MM.1S (cell line): ENCODE measurements around the gene NDST1.

Source experiments
- DNase-seq: peaks from one replicate; pipeline ENCODE4 v3.0.0-alpha.2; 2015
- H2AFZ ChIP-seq: fragments of 300-600 bp; sonication (generic); 2 replicates; pipeline ENCODE4 v1.6.0; 2016; ENCODE audit warnings: antibody characterized with exemption, low read length
- H3F3A ChIP-seq: fragments of 300-600 bp; sonication (generic); 2 replicates; pipeline ENCODE4 v1.6.1; 2016; ENCODE audit warnings: mild to moderate bottlenecking, antibody characterized with exemption, low read length, moderate library complexity, mixed read lengths; ENCODE audit not compliant: insufficient read depth
- H3K27ac ChIP-seq: fragments of 300-600 bp; sonication (generic); 2 replicates; pipeline ENCODE4 v1.5.1; 2016; ENCODE audit warnings: mild to moderate bottlenecking, low read length
- H3K27me3 ChIP-seq: fragments of 300-600 bp; sonication (generic); replicated peaks from 2 replicates; pipeline ENCODE4 v1.6.0; 2016; ENCODE audit warnings: low read length; ENCODE audit not compliant: insufficient read depth
- H3K36me3 ChIP-seq: fragments of 300-600 bp; sonication (generic); replicated peaks from 2 replicates; pipeline ENCODE4 v1.6.1; 2016; ENCODE audit warnings: mild to moderate bottlenecking, low read length, mixed read lengths; ENCODE audit not compliant: insufficient read depth
- H3K4me1 ChIP-seq: fragments of 300-600 bp; sonication (generic); 2 replicates; pipeline ENCODE4 v1.6.1; 2016; ENCODE audit warnings: low read length, mixed read lengths
- H3K4me2 ChIP-seq: fragments of 300-600 bp; sonication (generic); 2 replicates; pipeline ENCODE4 v1.6.0; 2016; ENCODE audit warnings: low read depth, low read length
- H3K4me3 ChIP-seq: fragments of 300-600 bp; sonication (generic); 2 replicates; pipeline ENCODE4 v1.5.1; 2016; ENCODE audit warnings: low read length, mixed read lengths
- H3K79me2 ChIP-seq: fragments of 300-600 bp; sonication (generic); 2 replicates; pipeline ENCODE4 v1.6.1; 2016; ENCODE audit warnings: mixed run types, low read length, mixed read lengths
- H3K9ac ChIP-seq: fragments of 300-600 bp; sonication (generic); 2 replicates; pipeline ENCODE4 v1.6.1; 2016; ENCODE audit warnings: low read length, mixed read lengths
- H3K9me2 ChIP-seq: fragments of 300-600 bp; sonication (generic); replicated peaks from 2 replicates; pipeline ENCODE4 v1.6.1; 2016; ENCODE audit warnings: mild to moderate bottlenecking, low read length, mixed read lengths; ENCODE audit not compliant: insufficient read depth
- H3K9me3 ChIP-seq: fragments of 300-600 bp; sonication (generic); replicated peaks from 2 replicates; pipeline ENCODE4 v1.6.1; 2016; ENCODE audit warnings: mild to moderate bottlenecking, low read length, mixed read lengths; ENCODE audit not compliant: insufficient read depth
- H4K20me1 ChIP-seq: fragments of 300-600 bp; sonication (generic); 2 replicates; pipeline ENCODE4 v1.6.1; 2016; ENCODE audit warnings: mild to moderate bottlenecking, low read length, moderate library complexity, mixed read lengths; ENCODE audit not compliant: insufficient read depth
- CTCF ChIP-seq: fragments of 300-600 bp; sonication (generic); IDR thresholded peaks from 2 replicates; pipeline ENCODE4 v1.5.1; 2016; ENCODE audit warnings: antibody characterized with exemption, low read length, mixed read lengths
- EZH2 ChIP-seq: fragments of 300-600 bp; sonication (generic); optimal IDR thresholded peaks from 2 replicates; pipeline ENCODE3; 2017; ENCODE audit warnings: low read depth, mild to moderate bottlenecking, antibody characterized with exemption, low read length, mixed read lengths
- EZH2phosphoT487 ChIP-seq: fragments of 300-600 bp; sonication (generic); IDR thresholded peaks from 2 replicates; pipeline ENCODE4 v1.6.1; 2018; ENCODE audit warnings: antibody characterized with exemption, low read length

NDST1 gene

GRCh38 chr5:150503386-150503785 lies 4.5 kb upstream of the NDST1 start:
- Histone ChIP-seq H3K27ac (no peak overlapping the region), H3K9me2 (no peaks in the 10 kb centered on the region), H3F3A (no peaks in the 10 kb centered on the region), H4K20me1 (no peaks in the 10 kb centered on the region), H3K4me3 (no peak overlapping the region), H3K9me3 (no peaks in the 10 kb centered on the region), H3K36me3 (no peaks in the 10 kb centered on the region), H3K9ac (no peak overlapping the region), H3K4me1 (peaks cover 11% of the 10 kb centered on the region), H3K79me2 (peaks cover 47% of the 10 kb centered on the region), H3K4me2 (no peak overlapping the region), H3K27me3 (no peaks in the 10 kb centered on the region), H2AFZ (no peak overlapping the region)
- TF ChIP-seq EZH2phosphoT487 (no peak), EZH2 (no peak), CTCF (no peak)
- no peak for DNase-seq

- Histone ChIP-seq H3K79me2 (peaks cover 43% of the 10 kb centered on the region), H4K20me1 (no peaks in the 10 kb centered on the region)
These were observed 3.8 kb upstream of the NDST1 start for GRCh38 chr5:150503977-150504620.

GRCh38 chr5:150505041-150505511 lies 2.9 kb upstream of the NDST1 start:
- Histone ChIP-seq H3F3A (no peaks in the 10 kb centered on the region), H3K27me3 (no peaks in the 10 kb centered on the region), H3K4me1 (no peaks in the 10 kb centered on the region), H3K9me3 (no peaks in the 10 kb centered on the region), H2AFZ (no peak overlapping the region), H3K79me2 (peaks cover 33% of the 10 kb centered on the region), H3K27ac (no peak overlapping the region), H3K9ac (no peak overlapping the region), H3K36me3 (no peaks in the 10 kb centered on the region), H3K4me3 (no peak overlapping the region), H4K20me1 (no peaks in the 10 kb centered on the region), H3K9me2 (no peaks in the 10 kb centered on the region), H3K4me2 (no peak overlapping the region)
- no peak for TF ChIP-seq EZH2
- TF ChIP-seq CTCF, result no peak
- TF ChIP-seq EZH2phosphoT487, result no peak
- DNase-seq, result no peak

More at GRCh38 chr5:150503977-150504620, 3.8 kb upstream of the NDST1 start:
- no peak for DNase-seq
- Histone ChIP-seq H3K9ac (no peak overlapping the region), H3K9me3 (no peaks in the 10 kb centered on the region), H3K9me2 (no peaks in the 10 kb centered on the region), H3K36me3 (no peaks in the 10 kb centered on the region), H3K27me3 (no peaks in the 10 kb centered on the region), H3F3A (no peaks in the 10 kb centered on the region), H3K4me1 (peaks cover 6% of the 10 kb centered on the region), H3K27ac (no peak overlapping the region), H2AFZ (no peak overlapping the region), H3K4me3 (no peak overlapping the region), H3K4me2 (no peak overlapping the region)
- no peak for TF ChIP-seq EZH2
- no peak for TF ChIP-seq EZH2phosphoT487
- no peak for TF ChIP-seq CTCF
